Right atrium auricular region (tissue), 2 donors: ENCODE measurements around the gene ZNF736. TPM values are rescaled to one million over a fixed set of nuclear protein-coding genes. Genes with fewer than 3 reads are reported as not detected.

Source experiments
- DNase-seq: peaks from one replicate; pipeline ENCODE4 v3.0.0-alpha.2; 2019; ENCODE audit warnings: low spot score
- H3K27ac ChIP-seq, 2 donors: fragments of 200-600 bp; sonication (generic); 1 replicate in 1 of 2; 2 replicates in 1 of 2; pipeline ENCODE4 v1.5.1; 2016 to 2019
- H3K27me3 ChIP-seq, 2 donors: fragments of 200-600 bp; sonication (generic); one replicate each; pipeline versions ENCODE4 v1.5.1 to v1.6.0; 2017 to 2019
- H3K36me3 ChIP-seq: fragments of 200-600 bp; sonication (generic); one replicate; pipeline ENCODE4 v1.5.1; 2016
- H3K4me1 ChIP-seq, 2 donors: fragments of 200-600 bp; sonication (generic); one replicate each; pipeline versions ENCODE4 v1.5.1 to v1.6.0; 2017 to 2019
- H3K4me3 ChIP-seq, 2 donors: fragments of 200-600 bp; sonication (generic); 1 replicate in 1 of 2; 2 replicates in 1 of 2; pipeline ENCODE4 v1.5.1; 2017 to 2019; ENCODE audit warnings: mild to moderate bottlenecking in 1 of 2, moderate library complexity in 1 of 2
- H3K9me3 ChIP-seq, 2 donors: fragments of 200-600 bp; sonication (generic); one replicate each; pipeline ENCODE4 v1.5.1; 2019
- CTCF ChIP-seq, 2 donors: fragments of 200-600 bp; sonication (generic); IDR thresholded peaks; one replicate each; pipeline ENCODE4 v1.5.1; 2019; ENCODE audit warnings: antibody characterized with exemption in 2 of 2
- total RNA-seq, 2 donors: library from RNA; depleted of rRNA; stranded (reverse); fragments of >200 nt; gene quantifications; one replicate each; pipeline ENCODE4 v1.1.0, GENCODE V29; 2016

The ZNF736 gene
- total RNA-seq, 2 donors from 2014 or later = 1.4 to 1.7 TPM

GRCh38 chr7:64300641-64301405 lies 12.9 kb upstream of the ZNF736 start:
- no peak overlapping the region for H3K4me3 ChIP-seq
- no peaks in the 10 kb centered on the region for H3K27me3 ChIP-seq
- peak; percentile 48 for DNase-seq
- no peaks in the 10 kb centered on the region for H3K4me1 ChIP-seq
- H3K27ac ChIP-seq = no peak overlapping the region
- no peak for TF ChIP-seq CTCF (IDR thresholded peaks at IDR 0.05)
- H3K9me3 ChIP-seq = no peaks in the 10 kb centered on the region
- no peaks in the 10 kb centered on the region for H3K36me3 ChIP-seq

GRCh38 chr7:64307254-64308015 lies 6.3 kb upstream of the ZNF736 start:
- Histone ChIP-seq H3K9me3 (no peaks in the 10 kb centered on the region), H3K4me1 (peaks cover 0 to 13% of the 10 kb centered on the region in 2 donors), H3K36me3 (no peaks in the 10 kb centered on the region), H3K4me3 (peak overlapping the region; percentile 53 to 71), H3K27ac (peak overlapping the region; percentile 82 to 95), H3K27me3 (no peaks in the 10 kb centered on the region)
- peak; percentile 94 for DNase-seq
- no peak for TF ChIP-seq CTCF (IDR thresholded peaks at IDR 0.05)

- Histone ChIP-seq H3K9me3 (no peaks in the 10 kb centered on the region), H3K36me3 (no peaks in the 10 kb centered on the region), H3K4me3 (peak overlapping the region; percentile 53 to 71), H3K27me3 (no peaks in the 10 kb centered on the region), H3K4me1 (peaks cover 0 to 13% of the 10 kb centered on the region in 2 donors), H3K27ac (peak overlapping the region; percentile 82 to 95)
- DNase-seq = peak; percentile 57
- no peak for TF ChIP-seq CTCF (IDR thresholded peaks at IDR 0.05)
These were observed 5.8 kb upstream of the ZNF736 start for GRCh38 chr7:64308016-64308270.

- TF ChIP-seq CTCF (IDR thresholded peaks at IDR 0.05) = no peak
- Histone ChIP-seq H3K4me1 (peaks cover 0 to 31% of the 10 kb centered on the region in 2 donors), H3K27ac (no peak overlapping the region), H3K27me3 (no peaks in the 10 kb centered on the region), H3K9me3 (no peaks in the 10 kb centered on the region), H3K4me3 (no peak overlapping the region), H3K36me3 (no peaks in the 10 kb centered on the region)
- no peak for DNase-seq
These were observed 3.3 kb upstream of the ZNF736 start for GRCh38 chr7:64310426-64310825.

- no peaks in the 10 kb centered on the region for H3K9me3 ChIP-seq
- no peak overlapping the region for H3K4me3 ChIP-seq
- no peaks in the 10 kb centered on the region for H3K36me3 ChIP-seq
- peaks cover 0 to 29% of the 10 kb centered on the region in 2 donors for H3K4me1 ChIP-seq
- DNase-seq = no peak
- TF ChIP-seq CTCF (IDR thresholded peaks at IDR 0.05) = no peak
- H3K27ac ChIP-seq = no peak overlapping the region
- H3K27me3 ChIP-seq = no peaks in the 10 kb centered on the region
These were observed 935 bp upstream of the ZNF736 start for GRCh38 chr7:64312826-64313225.
